Forelimb muscle (tissue), 1 donor: ENCODE results near the gene GABRB2. TPM values are rescaled to one million over a fixed set of nuclear protein-coding genes. Genes with fewer than 3 reads are reported as not detected.
"Not testable (repeated sequence)": the region's sequence is repeated elsewhere in the genome, so short reads cannot be mapped to it uniquely, and the experiment has no call there.

Source experiments
- DNase-seq: peaks from one replicate; pipeline ENCODE4 v3.0.0-alpha.2; 2013; ENCODE audit warnings: low read depth
- polyA plus RNA-seq: library from polyadenylated mRNA; unstranded; fragments of 120-200 nt; gene quantifications from one replicate; pipeline ENCODE4 v1.2.1, GENCODE V29; 2013; ENCODE audit not compliant: insufficient read length

Gene GABRB2
- polyA plus RNA-seq, 1 donor, result 0.76 TPM

DNA sequence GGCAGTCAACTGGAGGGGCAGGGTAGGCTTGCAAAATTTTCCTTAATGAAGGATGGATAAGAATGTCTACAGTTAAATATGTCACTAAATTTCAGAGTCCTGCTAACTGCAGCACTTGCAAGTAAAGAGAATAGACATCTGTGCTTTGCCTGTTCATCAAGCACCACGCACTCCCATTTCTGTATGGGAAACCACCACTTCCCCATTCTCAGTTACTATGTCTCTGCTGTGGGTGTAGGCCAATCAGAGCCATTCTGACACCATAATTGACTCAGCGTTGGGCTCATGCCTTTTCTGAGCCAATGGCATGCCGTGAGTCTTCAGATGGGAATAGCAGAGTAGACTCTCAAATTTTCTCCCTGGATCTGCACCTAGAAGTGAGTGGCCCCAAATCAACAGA, 247.5 kb downstream of the GABRB2 start:
- DNase-seq, result no peak

DNA sequence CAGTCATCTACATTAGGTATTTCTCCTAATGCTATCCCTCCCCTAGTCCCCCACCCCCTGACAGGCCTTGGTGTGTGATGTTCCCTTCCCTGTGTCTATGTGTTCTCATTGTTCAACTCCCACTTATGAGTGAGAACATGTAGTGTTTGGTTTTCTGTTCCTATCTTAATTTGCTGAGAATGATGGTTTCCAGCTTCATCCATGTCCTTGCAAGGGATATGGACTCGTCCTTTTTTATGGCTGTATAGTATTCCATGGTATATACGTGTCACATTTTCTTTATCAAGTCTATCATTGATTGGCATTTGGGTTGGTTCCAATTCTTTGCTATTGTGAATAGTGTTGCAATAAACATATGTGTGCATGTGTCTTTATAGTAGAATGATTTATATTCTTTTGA, 249.1 kb downstream of the GABRB2 start:
- DNase-seq, result not testable (repeated sequence)

GRCh38 chr5:161295721-161296250, 250.7 kb downstream of the GABRB2 start:
- no peak for DNase-seq

DNA sequence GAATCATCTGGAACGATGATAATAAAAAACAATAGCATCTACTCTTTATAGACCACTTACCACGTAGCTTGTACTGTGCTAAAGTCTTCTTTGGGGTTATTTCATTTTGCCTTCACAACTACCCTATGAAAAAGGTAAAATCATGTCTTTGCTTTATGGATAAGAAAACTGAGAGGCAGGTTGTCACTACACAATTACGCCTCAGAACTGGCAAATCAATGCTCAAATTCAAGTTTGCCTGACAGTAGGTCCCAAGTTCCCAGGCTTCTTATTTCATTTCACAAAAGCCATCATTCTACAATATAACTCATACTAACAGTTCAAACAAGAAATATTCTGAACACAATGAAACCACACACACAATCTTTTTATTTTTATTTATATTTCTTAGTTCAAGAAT, 258.5 kb downstream of the GABRB2 start:
- DNase-seq, result no peak

DNA sequence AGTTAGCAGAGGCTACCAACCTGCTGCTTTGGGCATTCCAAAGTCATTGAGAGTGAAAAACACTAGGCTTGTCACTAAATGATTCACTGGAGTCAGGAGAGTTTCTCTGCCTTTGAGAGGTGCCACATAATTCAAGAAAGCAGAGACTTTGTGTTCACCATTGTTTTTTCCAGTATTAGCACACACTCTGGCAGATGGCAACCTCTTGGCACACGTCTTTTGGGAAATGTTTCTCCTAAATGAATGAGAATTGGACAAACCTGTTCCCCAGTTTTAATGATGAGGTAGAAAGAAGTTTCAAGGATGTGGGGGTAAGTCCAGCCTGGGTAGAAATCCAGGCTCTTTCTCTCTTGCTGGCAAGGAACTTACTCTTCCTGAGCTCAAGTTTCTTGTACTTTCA, 259.1 kb downstream of the GABRB2 start:
- DNase-seq, result no peak

GRCh38 chr5:161286066-161286655, 260.4 kb downstream of the GABRB2 start:
- DNase-seq, result no peak

GRCh38 chr5:161284445-161284844, 262.1 kb downstream of the GABRB2 start:
- no peak for DNase-seq

GRCh38 chr5:161283296-161283695, 263.2 kb downstream of the GABRB2 start:
- DNase-seq, result no peak

DNA sequence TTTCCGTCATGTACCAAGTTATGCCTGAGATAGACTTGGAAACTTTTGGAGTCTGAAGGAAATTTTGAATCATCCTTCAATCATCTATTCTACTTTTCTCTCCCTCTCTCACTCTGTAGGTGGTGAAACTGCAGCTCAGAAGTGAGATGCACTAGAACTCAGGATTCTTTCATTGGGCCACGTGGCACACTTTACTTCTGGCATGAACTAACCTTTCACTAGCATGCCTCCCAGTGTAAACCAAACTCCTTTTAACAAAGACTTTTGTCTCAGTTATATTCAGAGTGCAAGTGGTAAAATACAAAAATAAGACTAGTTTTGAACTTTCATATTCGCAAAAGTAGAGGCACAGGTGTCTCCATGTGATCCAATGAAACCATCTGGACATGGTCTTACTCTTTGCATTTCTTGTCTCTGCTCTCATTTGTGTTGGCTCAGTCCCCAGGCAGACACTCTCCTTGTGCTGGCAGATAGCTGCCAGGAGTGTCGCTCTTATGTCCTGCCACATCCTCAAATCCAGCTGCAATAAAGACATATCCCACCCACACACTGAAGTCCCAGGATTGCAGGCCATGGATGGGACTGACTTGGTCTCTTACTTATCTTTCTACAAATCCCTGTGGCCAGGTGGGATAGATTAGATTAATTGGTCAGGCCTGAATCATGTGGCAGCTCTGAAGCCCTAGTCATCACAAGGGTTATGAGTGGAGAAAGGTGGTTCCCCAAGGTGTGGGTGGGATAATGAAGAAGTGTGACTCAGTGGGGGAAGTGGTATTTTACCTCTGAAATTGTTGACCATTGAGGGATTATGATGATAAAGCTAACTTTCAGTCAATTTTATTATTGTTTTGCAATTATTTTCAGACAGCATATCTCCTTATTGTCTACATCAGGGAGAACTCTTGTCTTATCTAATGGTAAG, 267.5 kb downstream of the GABRB2 start:
- no peak for DNase-seq

- DNase-seq, result no peak
Measured at GRCh38 chr5:161277011-161277410, 269.5 kb downstream of the GABRB2 start.

DNA sequence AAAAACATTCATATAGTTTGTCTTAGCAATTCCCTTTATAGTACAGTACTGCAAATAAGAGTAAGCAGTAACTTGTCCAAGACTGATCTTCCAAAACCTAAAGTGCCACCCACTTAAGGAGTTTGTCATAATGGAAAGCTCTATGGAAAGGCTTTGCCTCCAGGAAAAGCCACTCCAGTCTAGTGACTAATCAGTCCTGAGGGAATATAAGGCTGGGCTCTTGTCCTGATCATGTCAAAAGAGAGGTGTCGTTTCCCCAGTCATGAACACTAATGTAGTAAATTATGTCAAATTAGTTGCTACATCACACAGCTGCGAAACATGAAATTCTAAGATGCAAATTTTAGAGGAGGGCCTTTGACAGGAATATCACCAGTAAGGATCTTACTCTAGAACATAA, 271.6 kb downstream of the GABRB2 start:
- DNase-seq, result no peak

DNA sequence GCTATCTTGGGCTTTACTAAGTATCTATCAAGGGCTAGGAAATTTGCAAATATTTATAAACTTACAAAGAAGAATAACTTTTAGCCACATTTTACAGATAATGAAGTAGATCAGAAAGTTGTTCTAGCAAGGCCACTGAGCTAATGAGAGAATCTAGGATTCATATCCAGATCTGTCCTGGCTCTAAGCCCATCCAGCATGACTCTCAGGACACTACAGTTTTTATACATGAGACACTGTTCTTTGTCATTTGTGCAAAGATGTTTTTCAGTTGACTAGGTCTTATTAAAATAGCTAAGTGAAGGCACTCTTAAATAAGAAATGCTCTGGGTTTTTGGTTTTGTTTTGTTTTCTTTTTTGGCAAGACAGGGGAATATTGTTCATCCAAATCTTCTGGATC, 273.1 kb downstream of the GABRB2 start:
- no peak for DNase-seq

GRCh38 chr5:161271816-161272215, 274.7 kb downstream of the GABRB2 start:
- no peak for DNase-seq

GRCh38 chr5:161269125-161269524, 277.4 kb downstream of the GABRB2 start:
- no peak for DNase-seq

DNA sequence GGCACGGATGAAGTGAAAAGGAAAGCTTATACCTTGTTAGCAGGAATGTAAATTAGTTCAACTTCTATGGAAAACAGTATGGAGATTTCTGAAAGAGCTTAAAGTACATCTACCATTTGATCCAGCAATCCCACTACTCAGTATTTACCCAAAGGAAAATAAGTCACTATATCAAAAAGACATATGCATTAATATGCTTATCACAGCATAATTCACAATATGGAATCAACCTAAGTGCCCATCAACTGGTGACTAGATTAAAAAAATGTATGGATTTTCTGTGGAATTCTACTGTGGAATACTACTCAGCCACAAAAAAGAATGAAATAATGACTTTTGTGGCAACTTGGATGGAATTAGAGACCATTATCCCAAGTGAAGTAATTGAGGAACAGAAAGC, 279.6 kb downstream of the GABRB2 start:
- no peak for DNase-seq

DNA sequence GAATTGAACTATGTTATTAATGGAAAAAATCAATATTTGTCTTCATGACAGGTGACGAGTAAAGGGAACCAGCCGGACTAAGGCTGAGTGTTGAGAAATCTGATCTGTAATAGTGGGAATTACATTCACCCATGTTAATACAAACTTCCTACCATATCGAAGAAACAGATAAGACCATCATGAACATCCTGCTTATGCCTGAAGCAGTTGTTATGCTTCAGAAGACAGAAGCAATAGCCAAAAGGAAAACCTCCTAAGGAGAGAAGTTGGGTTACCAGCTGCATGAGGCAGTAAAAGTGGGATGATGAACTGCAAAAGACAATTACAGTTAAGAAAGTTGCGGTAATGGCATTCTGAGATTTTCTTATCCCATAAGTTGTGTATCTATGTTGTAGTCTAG, 281.5 kb downstream of the GABRB2 start:
- DNase-seq, result no peak

DNA sequence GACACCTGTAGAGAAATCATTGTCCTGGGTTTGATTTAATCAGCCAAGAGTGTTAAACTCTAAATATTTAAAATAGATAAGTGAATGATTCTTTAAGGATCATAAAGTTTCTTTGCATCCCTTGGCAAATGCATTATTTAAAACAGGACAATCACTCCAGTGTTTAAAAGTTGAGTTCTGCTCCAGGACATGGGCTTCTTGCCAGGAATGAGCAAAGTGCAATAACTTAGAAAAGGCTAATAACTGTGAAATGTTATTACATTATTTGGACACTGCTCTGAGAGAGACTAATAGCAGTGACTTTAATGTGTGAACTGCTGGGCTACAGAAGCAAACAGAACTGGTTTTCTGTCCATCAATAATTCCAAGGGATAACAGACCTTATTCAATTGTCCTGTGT, 283.3 kb downstream of the GABRB2 start:
- peak; percentile 2 for DNase-seq

DNA sequence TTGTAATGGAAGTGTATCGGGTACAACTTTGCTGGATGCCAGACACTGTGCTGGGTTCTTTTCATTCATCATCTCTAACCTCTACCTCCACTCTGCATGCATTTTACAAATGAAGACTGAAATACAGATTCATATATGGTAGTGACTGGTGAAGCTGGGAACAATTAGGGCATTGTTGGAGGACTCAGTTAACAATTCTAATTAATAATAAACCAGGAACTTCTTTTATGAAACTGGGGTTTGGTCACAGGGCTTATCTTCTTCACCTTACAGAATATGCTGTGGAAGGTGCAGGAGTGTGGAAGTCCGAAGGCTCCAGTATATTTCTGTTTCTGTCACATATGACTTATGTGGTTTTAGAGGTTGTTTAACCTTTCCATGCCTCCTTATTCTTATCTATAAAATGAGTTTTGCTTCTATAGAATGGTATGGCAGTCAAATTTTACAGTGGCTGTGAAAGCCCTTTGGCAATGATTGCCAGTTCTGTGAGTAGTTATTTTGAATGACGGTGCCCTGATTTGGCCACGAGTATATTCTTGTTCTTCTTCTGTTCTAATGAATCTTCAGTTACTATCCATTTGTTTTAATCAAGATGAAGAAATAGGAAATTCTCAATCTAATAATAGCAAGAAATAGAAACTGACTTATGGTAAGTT, 284.7 kb downstream of the GABRB2 start:
- DNase-seq, result no peak

DNA sequence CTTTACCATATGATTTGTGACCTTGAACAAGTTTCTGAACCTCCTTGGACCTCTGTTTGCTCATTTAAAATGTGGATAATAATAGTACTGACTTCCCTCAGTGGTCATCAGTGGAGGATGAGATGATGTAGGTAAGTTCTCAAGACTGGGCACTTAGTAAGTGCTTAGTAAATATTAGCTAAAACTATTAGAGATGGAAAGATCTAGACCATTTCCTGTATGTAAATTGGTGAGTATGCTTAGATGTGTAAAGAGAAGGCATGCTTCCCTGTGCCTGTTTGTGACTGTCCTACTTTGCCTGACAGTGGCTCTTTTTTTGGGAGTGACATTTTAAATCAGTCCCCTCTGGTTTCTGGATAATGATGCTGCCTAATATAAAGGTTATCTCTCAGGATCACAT, 288.1 kb downstream of the GABRB2 start:
- DNase-seq, result no peak

DNA sequence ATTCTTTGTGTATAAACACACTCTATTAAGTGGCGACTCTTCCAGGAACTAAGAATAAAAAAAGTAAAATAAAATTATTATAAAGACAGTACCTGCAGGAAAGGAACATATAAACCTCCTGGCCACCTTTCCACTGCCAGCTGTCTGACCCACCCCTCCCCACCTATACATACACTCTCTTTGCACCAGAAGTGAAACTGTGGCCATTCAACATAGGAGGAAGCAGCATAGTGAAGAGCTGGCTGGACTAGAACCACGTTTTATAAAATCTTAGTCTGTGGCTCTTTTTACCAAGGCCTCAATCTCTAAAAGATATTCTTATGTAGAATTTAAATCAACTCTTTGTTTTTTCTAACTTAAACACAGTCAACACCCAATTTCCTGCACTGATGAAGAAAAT, 289.6 kb downstream of the GABRB2 start:
- DNase-seq, result no peak

DNA sequence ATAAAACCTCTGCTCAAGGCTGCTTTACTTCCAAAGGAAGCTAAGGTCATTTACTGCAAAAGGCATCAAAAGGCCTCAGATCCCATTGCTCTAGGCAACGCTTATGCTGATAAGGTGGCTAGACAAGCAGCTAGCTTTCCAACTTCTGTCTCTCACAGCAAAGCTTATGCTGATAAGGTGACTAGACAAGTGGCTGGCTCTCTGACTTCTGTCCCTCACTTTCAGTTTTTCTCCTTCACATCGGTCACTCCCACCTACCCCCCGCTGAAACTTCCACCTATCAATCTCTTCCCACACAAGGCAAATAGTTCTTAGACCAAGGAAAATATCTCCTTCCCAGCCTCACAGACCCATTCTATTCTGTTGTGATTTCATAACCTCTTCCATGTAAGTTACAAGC, 293.6 kb downstream of the GABRB2 start:
- DNase-seq, result not testable (repeated sequence)

DNA sequence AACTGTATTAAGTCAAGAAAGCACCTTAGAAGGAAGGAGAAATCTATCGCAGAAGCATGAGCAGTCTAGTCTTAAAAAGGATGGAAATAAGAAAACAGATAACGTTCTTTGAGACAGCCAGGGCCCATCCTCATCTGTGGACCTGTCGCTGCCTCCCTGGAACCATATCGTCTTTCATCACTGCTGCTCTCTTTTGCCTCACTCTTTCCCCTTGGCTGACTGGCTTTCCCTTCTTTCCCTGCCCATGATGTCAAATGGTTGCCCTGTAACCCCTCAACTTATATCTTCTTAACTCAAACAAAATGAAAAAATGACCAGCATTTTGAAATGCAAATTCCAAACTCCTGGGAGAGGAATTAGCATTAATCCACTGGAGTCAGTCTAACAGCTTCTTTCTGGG, 299.8 kb downstream of the GABRB2 start:
- no peak for DNase-seq

DNA sequence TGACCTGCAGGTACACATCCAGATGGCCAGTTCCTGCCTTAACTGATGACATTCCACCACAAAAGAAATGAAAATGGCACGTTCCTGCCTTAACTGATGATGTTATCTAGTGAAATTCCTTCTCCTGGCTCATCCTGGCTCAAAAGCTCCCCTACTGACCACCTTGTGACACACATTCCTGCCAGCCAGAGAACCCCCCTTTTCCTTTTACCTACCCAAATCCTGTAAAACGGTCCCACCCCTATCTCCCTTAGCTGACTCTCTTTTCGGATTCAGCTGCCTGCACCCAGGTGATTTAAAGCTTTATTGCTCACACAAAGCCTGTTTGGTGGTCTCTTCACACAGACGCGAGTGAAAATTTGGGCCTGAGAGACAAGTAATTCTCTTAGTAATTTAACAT, 300.7 kb downstream of the GABRB2 start:
- not testable (repeated sequence) for DNase-seq
